AG04449 (cell line): Measurements from ENCODE around the gene OR13J1.

ENCODE experiments used
- CTCF ChIA-PET: fragments of 350-600 bp; formaldehyde crosslinking; extraction: SDS; loops from one replicate; lab custom pipeline; 2021; ENCODE audit warnings: antibody characterized with exemption; lab: Yijun Ruan, JAX
- POLR2A ChIA-PET: fragments of 400-600, 350-600 bp; formaldehyde crosslinking; extraction: SDS; loops from one replicate; lab custom pipeline; 2020; ENCODE audit warnings: antibody characterized with exemption, inconsistent platforms; lab: Yijun Ruan, JAX
- DNase-seq: peaks from one replicate; pipeline ENCODE4 v3.0.0-alpha.2; 2010; ENCODE audit warnings: low read depth, low spot score
- H3K4me3 ChIP-seq: 2 replicates; pipeline ENCODE4 v1.5.1; 2011; ENCODE audit warnings: low read depth, mild to moderate bottlenecking, control low read depth, low read length
- TF ChIP-seq, protein P1 (sequence below): IDR thresholded peaks from one replicate; pipeline ENCODE4 v1.5.1; 2011; ENCODE audit warnings: mild to moderate bottlenecking, moderate library complexity, low read length, control low read depth, inconsistent platforms; ENCODE audit not compliant: insufficient read depth; ENCODE audit errors: missing control alignments

OR13J1 gene, protein sequence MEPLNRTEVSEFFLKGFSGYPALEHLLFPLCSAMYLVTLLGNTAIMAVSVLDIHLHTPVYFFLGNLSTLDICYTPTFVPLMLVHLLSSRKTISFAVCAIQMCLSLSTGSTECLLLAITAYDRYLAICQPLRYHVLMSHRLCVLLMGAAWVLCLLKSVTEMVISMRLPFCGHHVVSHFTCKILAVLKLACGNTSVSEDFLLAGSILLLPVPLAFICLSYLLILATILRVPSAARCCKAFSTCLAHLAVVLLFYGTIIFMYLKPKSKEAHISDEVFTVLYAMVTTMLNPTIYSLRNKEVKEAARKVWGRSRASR

GRCh38 chr9:35870351-35870923 is at the start of gene OR13J1:
Gene OR13J1 (minus strand): TSS chr9:35870401. CDS start chr9:35870401, 0 bp downstream.
- CTCF ChIA-PET, result interaction anchor here (0.9 to 3.4 kb wide), 4 partner anchors 11 to 80 kb away, joined by 3 to 33 read pairs (median 4); no protein-coding TSS in a partner anchor
- H3K4me3 ChIP-seq, result no peak within 1 kb of the TSS
- TF ChIP-seq, protein P1, sequence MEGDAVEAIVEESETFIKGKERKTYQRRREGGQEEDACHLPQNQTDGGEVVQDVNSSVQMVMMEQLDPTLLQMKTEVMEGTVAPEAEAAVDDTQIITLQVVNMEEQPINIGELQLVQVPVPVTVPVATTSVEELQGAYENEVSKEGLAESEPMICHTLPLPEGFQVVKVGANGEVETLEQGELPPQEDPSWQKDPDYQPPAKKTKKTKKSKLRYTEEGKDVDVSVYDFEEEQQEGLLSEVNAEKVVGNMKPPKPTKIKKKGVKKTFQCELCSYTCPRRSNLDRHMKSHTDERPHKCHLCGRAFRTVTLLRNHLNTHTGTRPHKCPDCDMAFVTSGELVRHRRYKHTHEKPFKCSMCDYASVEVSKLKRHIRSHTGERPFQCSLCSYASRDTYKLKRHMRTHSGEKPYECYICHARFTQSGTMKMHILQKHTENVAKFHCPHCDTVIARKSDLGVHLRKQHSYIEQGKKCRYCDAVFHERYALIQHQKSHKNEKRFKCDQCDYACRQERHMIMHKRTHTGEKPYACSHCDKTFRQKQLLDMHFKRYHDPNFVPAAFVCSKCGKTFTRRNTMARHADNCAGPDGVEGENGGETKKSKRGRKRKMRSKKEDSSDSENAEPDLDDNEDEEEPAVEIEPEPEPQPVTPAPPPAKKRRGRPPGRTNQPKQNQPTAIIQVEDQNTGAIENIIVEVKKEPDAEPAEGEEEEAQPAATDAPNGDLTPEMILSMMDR, result no peak
- POLR2A ChIA-PET, result no interaction called here
- no peak for DNase-seq

GRCh38 chr9:35919212-35920008 is 49.2 kb upstream of the OR13J1 start:
- TF ChIP-seq, protein P1, result no peak
- H3K4me3 ChIP-seq, result no peak overlapping the region
- POLR2A ChIA-PET, result interaction anchor here (2.5 kb wide), 1 partner anchor 13 kb away, joined by 13 read pairs; the partner anchor contains the start of gene HRCT1
- no peak for DNase-seq
- CTCF ChIA-PET, result interaction anchor here (1.5 to 9.2 kb wide), 4 partner anchors 9 to 35 kb away, joined by 3 to 137 read pairs (median 8); partner anchors contain the start of genes HRCT1 and SPAAR

GRCh38 chr9:35918780-35919179 is 48.6 kb upstream of the OR13J1 start:
- POLR2A ChIA-PET, result no interaction called here
- CTCF ChIA-PET, result interaction anchor here (1.1 to 9.2 kb wide), 6 partner anchors 9 to 36 kb away, joined by 3 to 137 read pairs (median 4); partner anchors contain the start of genes HRCT1 and SPAAR
- TF ChIP-seq, protein P1, result no peak
- H3K4me3 ChIP-seq, result no peak overlapping the region
- DNase-seq, result no peak

DNA sequence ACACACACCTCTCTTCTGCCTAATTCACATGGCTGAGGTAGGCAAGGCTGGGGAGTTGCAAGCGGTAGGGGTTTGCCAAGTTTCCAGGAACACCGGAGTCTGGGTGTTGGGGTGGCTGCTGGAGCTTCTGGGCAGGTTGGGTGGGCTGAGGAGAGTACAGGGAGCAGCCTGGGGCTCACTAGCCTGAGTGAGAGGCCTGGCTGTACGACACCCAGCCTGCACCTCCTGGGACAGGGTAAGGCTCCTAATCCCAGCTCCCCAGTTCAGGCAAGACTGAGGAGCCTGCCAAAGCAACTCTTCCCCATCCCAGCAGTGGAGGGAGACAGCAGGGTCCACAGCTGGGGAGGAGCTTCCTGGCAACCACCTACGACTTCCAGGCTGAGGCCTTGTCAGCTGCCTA is 47.1 kb upstream of the OR13J1 start:
- no peak for DNase-seq
- no peak overlapping the region for H3K4me3 ChIP-seq
- POLR2A ChIA-PET, result interaction anchor here (0.6 kb wide), 1 partner anchor 96 kb away, joined by 3 read pairs; no protein-coding TSS in a partner anchor
- CTCF ChIA-PET, result interaction anchor here (0.8 to 2.0 kb wide), 3 partner anchors 14 to 38 kb away, joined by 3 to 5 read pairs (median 3); no protein-coding TSS in a partner anchor
- TF ChIP-seq, protein P1, result no peak

DNA sequence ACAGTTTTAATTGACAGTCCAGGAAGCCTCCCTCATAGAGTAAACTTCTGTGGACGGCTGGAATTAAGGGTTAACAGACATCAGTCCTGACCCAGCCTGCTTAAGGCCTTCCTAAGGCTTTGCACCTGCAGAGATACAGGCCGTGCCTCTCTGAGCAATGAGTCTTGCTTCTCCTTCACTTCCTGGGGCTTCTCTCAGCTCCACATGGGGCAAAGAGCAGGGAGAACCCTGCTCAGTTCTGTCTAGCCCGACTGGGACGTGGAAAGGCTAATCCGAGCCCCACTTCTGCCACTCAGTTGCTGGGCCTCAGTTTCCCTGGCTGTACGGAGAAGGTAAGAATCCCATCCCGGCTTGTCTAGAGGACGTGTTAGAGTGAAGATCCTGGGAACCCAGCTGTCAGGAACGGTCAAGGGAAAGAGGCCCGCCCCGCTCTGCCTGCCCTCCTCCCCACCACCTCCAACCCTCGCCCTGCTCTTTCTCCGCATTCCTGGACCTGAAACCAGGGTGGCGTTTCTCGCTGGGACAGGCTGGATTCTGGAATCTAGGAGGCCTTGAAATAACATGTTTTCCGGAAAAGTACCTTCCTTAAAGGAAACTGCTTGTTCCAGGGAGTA is 45.6 kb upstream of the OR13J1 start:
- ChIA-PET CTCF (no interaction called here), POLR2A (no interaction called here)
- H3K4me3 ChIP-seq, result no peak overlapping the region
- DNase-seq, result no peak
- TF ChIP-seq, protein P1, result no peak
